GM12878 (cell line): ENCODE data around the gene TMC6. TPM values are rescaled to one million over a fixed set of nuclear protein-coding genes. Genes with fewer than 3 reads are reported as not detected.

Experiments
- ATF3 ChIP-seq: IDR thresholded peaks from 2 replicates; pipeline ENCODE4 v1.6.1; 2011; ENCODE audit warnings: low read depth, mild to moderate bottlenecking, low read length, moderate library complexity, borderline replicate concordance; ENCODE audit errors: extremely low read depth
- ATF7 ChIP-seq: fragments of 450-650 bp; IDR thresholded peaks from 2 replicates; pipeline ENCODE4 v1.6.1; 2016; ENCODE audit warnings: low read depth, mild to moderate bottlenecking
- BACH1 ChIP-seq: fragments of 450-650 bp; IDR thresholded peaks from 2 replicates; pipeline ENCODE4 v1.6.1; 2017; ENCODE audit warnings: mild to moderate bottlenecking, borderline replicate concordance
- ESRRA ChIP-seq: IDR thresholded peaks from 2 replicates; pipeline ENCODE4 v1.6.1; 2012; ENCODE audit warnings: mild to moderate bottlenecking, low read length, improper control_type of control experiment
- HDAC2 ChIP-seq: fragments of 200-600 bp; sonication (generic); IDR thresholded peaks from 2 replicates; pipeline ENCODE4 v1.6.1; 2017
- KDM1A ChIP-seq: fragments of 200-600 bp; sonication (generic); IDR thresholded peaks from 2 replicates; pipeline ENCODE4 v1.6.1; 2016; ENCODE audit warnings: borderline replicate concordance
- KLF5 ChIP-seq: fragments of 450-650 bp; IDR thresholded peaks from 2 replicates; pipeline ENCODE4 v1.6.1; 2014; ENCODE audit warnings: mild to moderate bottlenecking; ENCODE audit not compliant: partially characterized antibody
- NR2C1 ChIP-seq: fragments of 450-650 bp; IDR thresholded peaks from 2 replicates; pipeline ENCODE4 v1.6.1; 2017; ENCODE audit warnings: antibody characterized with exemption, mild to moderate bottlenecking, moderate library complexity
- PAX8 ChIP-seq: fragments of 450-650 bp; IDR thresholded peaks from 2 replicates; pipeline ENCODE4 v1.6.1; 2017; ENCODE audit warnings: mild to moderate bottlenecking, moderate library complexity
- RELA ChIP-seq: fragments of 450-650 bp; IDR thresholded peaks from 2 replicates; pipeline ENCODE4 v1.8.0; 2014; ENCODE audit warnings: borderline replicate concordance; ENCODE audit not compliant: partially characterized antibody
- RFX5 ChIP-seq: IDR thresholded peaks from 2 replicates; pipeline ENCODE4 v1.6.1; 2011; ENCODE audit warnings: low read depth, low read length, improper control_type of control experiment
- SMAD1 ChIP-seq: fragments of 450-650 bp; IDR thresholded peaks from 2 replicates; pipeline ENCODE4 v1.6.1; 2018; ENCODE audit warnings: mild to moderate bottlenecking, low read depth; ENCODE audit not compliant: partially characterized antibody
- SMARCA5 ChIP-seq: fragments of 450-650 bp; IDR thresholded peaks from 2 replicates; pipeline ENCODE4 v1.6.1; 2017; ENCODE audit warnings: mild to moderate bottlenecking
- SMC3 ChIP-seq: IDR thresholded peaks from 2 replicates; pipeline ENCODE4 v1.6.1; 2011; ENCODE audit warnings: low read length, improper control_type of control experiment, borderline replicate concordance
- SUPT20H ChIP-seq: IDR thresholded peaks from 2 replicates; pipeline ENCODE4 v1.6.1; 2011; ENCODE audit warnings: low read depth, mild to moderate bottlenecking, low read length, moderate library complexity, borderline replicate concordance; ENCODE audit not compliant: control insufficient read depth
- TAF1 ChIP-seq: IDR thresholded peaks from 2 replicates; pipeline ENCODE4 v1.6.1; 2011; ENCODE audit warnings: mild to moderate bottlenecking, low read depth, low read length, borderline replicate concordance
- WRNIP1 ChIP-seq: IDR thresholded peaks from 2 replicates; pipeline ENCODE4 v1.6.1; 2011; ENCODE audit warnings: low read depth, low read length, improper control_type of control experiment, borderline replicate concordance
- YY1 ChIP-seq: IDR thresholded peaks from 2 replicates; pipeline ENCODE4 v1.6.1; 2011; ENCODE audit warnings: low read depth, mild to moderate bottlenecking, low read length
- ZZZ3 ChIP-seq: IDR thresholded peaks from 2 replicates; pipeline ENCODE4 v1.6.1; 2011; ENCODE audit warnings: low read depth; ENCODE audit not compliant: control insufficient read depth, insufficient read length
- polyA plus RNA-seq, 11 experiments: library from polyadenylated mRNA; depleted of rRNA in 4 of 11; unstranded in 6 of 11; stranded (reverse) in 5 of 11; fragments of >200 nt; fragmentation: Nextera tagmentation in 4 of 11; fragmentation: Illumina TruSeq in 1 of 11; extraction: Ambion mirVana in 4 of 11; extraction: Trizol in 1 of 11; gene quantifications; 1 replicate in 1 of 11; 2 replicates in 10 of 11; pipeline versions ENCODE4 v1.2.1 to v1.2.3, GENCODE V29; 2011 to 2016; ENCODE audit warnings: inconsistent platforms in 2 of 11, missing spikeins in 2 of 11, low read depth in 1 of 11
- total RNA-seq, 4 experiments: library from RNA; depleted of rRNA in 3 of 4; stranded (reverse); fragments of >200 nt in 3 of 4; fragmentation: Illumina TruSeq in 1 of 4; extraction: Trizol in 1 of 4; gene quantifications; 2 replicates each; pipeline versions ENCODE4 v1.2.1 to v1.2.3, GENCODE V29; 2013 to 2021
- TF ChIP-seq, protein P1 (sequence below): fragments of 450-650 bp; IDR thresholded peaks from 2 replicates; pipeline ENCODE4 v1.6.1; 2017; ENCODE audit warnings: mild to moderate bottlenecking, moderate library complexity
- TF ChIP-seq, protein P2 (sequence below): IDR thresholded peaks from 2 replicates; pipeline ENCODE4 v1.6.1; 2011; ENCODE audit warnings: borderline replicate concordance, low read depth, mild to moderate bottlenecking, moderate library complexity, low read length; ENCODE audit not compliant: insufficient read depth, poor library complexity, severe bottlenecking
- TF ChIP-seq, protein P3 (sequence below): fragments of 450-650 bp; IDR thresholded peaks from 2 replicates; pipeline ENCODE4 v1.6.1; 2017; ENCODE audit warnings: low read depth, mild to moderate bottlenecking, moderate library complexity

TMC6 gene
- total and polyA plus RNA-seq, 10 of the 15 experiments (the other 5 are each of a cell fraction or from before 2014, with no cell fraction given) = 1.9 to 232 (median 60.6) TPM

DNA sequence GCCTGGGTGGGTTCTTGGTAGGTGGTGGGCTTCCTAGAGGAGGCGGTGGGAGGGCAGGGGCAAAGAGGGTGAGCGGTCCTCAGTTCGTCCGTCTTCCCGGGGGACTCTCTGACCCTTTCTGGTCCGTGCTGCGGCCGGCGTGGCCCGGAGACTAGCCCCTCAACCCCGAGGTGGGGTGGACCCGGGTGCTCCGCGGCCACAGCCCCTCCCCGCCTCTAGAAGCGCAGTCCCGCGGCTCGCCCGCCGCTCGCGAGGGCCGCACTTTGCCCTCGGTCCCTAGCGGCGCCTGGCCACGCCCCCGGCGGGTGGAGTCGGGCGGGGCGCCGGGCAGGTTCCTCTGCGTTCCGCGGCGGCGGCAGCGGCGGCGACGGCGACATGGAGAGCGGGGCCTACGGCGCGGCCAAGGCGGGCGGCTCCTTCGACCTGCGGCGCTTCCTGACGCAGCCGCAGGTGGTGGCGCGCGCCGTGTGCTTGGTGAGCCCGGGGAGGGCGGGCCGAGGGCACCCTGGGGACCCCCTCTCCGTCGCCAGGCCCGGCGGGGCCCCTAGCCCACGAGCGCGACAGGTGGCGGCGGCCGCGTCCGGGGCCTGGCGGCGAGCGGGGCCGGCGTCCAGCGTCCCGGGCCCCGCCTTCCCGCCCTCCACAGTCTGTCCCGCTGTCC lies 39.8 kb upstream of the TMC6 start, which contains the start of gene SYNGR2 (continued):
- TF ChIP-seq, protein P1, sequence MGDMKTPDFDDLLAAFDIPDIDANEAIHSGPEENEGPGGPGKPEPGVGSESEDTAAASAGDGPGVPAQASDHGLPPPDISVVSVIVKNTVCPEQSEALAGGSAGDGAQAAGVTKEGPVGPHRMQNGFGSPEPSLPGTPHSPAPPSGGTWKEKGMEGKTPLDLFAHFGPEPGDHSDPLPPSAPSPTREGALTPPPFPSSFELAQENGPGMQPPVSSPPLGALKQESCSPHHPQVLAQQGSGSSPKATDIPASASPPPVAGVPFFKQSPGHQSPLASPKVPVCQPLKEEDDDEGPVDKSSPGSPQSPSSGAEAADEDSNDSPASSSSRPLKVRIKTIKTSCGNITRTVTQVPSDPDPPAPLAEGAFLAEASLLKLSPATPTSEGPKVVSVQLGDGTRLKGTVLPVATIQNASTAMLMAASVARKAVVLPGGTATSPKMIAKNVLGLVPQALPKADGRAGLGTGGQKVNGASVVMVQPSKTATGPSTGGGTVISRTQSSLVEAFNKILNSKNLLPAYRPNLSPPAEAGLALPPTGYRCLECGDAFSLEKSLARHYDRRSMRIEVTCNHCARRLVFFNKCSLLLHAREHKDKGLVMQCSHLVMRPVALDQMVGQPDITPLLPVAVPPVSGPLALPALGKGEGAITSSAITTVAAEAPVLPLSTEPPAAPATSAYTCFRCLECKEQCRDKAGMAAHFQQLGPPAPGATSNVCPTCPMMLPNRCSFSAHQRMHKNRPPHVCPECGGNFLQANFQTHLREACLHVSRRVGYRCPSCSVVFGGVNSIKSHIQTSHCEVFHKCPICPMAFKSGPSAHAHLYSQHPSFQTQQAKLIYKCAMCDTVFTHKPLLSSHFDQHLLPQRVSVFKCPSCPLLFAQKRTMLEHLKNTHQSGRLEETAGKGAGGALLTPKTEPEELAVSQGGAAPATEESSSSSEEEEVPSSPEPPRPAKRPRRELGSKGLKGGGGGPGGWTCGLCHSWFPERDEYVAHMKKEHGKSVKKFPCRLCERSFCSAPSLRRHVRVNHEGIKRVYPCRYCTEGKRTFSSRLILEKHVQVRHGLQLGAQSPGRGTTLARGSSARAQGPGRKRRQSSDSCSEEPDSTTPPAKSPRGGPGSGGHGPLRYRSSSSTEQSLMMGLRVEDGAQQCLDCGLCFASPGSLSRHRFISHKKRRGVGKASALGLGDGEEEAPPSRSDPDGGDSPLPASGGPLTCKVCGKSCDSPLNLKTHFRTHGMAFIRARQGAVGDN = peak; percentile 87
- no peak for TF ChIP-seq SUPT20H
- TF ChIP-seq SMAD1 = no peak
- no peak for TF ChIP-seq KDM1A
- TF ChIP-seq, protein P2, sequence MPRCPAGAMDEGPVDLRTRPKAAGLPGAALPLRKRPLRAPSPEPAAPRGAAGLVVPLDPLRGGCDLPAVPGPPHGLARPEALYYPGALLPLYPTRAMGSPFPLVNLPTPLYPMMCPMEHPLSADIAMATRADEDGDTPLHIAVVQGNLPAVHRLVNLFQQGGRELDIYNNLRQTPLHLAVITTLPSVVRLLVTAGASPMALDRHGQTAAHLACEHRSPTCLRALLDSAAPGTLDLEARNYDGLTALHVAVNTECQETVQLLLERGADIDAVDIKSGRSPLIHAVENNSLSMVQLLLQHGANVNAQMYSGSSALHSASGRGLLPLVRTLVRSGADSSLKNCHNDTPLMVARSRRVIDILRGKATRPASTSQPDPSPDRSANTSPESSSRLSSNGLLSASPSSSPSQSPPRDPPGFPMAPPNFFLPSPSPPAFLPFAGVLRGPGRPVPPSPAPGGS = peak; percentile 24
- no peak for TF ChIP-seq HDAC2
- TF ChIP-seq TAF1 = peak; percentile 81; the same call in 1 of the 2 replicates
- no peak for TF ChIP-seq PAX8
- TF ChIP-seq SMARCA5 = peak; percentile 81
- no peak for TF ChIP-seq RFX5
- no peak for TF ChIP-seq ATF7
- peak; percentile 39; the same call in 1 of the 2 replicates for TF ChIP-seq NR2C1
- no peak for TF ChIP-seq ATF3
- peak; percentile 59 for TF ChIP-seq RELA
- peak; percentile 89 for TF ChIP-seq YY1
- TF ChIP-seq, protein P3, sequence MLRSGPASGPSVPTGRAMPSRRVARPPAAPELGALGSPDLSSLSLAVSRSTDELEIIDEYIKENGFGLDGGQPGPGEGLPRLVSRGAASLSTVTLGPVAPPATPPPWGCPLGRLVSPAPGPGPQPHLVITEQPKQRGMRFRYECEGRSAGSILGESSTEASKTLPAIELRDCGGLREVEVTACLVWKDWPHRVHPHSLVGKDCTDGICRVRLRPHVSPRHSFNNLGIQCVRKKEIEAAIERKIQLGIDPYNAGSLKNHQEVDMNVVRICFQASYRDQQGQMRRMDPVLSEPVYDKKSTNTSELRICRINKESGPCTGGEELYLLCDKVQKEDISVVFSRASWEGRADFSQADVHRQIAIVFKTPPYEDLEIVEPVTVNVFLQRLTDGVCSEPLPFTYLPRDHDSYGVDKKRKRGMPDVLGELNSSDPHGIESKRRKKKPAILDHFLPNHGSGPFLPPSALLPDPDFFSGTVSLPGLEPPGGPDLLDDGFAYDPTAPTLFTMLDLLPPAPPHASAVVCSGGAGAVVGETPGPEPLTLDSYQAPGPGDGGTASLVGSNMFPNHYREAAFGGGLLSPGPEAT = no peak
- TF ChIP-seq ESRRA = no peak
- no peak for TF ChIP-seq ZZZ3
- TF ChIP-seq KLF5 = peak; percentile 88
- no peak for TF ChIP-seq WRNIP1
- peak; percentile 75 for TF ChIP-seq BACH1
- no peak for TF ChIP-seq SMC3
